Upper lobe of right lung (tissue), 1 donor: ENCODE results near the gene PNMA6F. TPM values are rescaled to one million over a fixed set of nuclear protein-coding genes. Genes with fewer than 3 reads are reported as not detected.

Experiments used
- total RNA-seq: library from RNA; stranded (reverse); fragmentation: NEBNext Ultra II Directional; extraction: Animal tissue kit (Norgen Biotek cat#: 25700); gene quantifications from one replicate; pipeline ENCODE4 v1.2.1, GENCODE V29; 2021
- donor health status: DM: no; HTN: yes; CAD: no; lungs with severe emphysema.

PNMA6F gene
- total RNA-seq, 1 donor from 2014 or later, result not detected

Other genes with a start within 250 kb of the PNMA6F start
- 0.87 TPM for gene PNMA6A, start 249.3 kb downstream of the PNMA6F start, total RNA-seq
- not detected for gene MAGEA1, start 142.5 kb downstream of the PNMA6F start, total RNA-seq
- 9.0 TPM for gene ZNF275, start 12.4 kb upstream of the PNMA6F start, total RNA-seq
- 0.14 TPM for gene PNMA6E, start 79.6 kb upstream of the PNMA6F start, total RNA-seq
- 3.4 TPM for gene ZFP92, start 89.7 kb upstream of the PNMA6F start, total RNA-seq
- gene TREX2, start 124.3 kb upstream of the PNMA6F start, total RNA-seq, result 1.2 TPM
- gene HAUS7, start 148.8 kb upstream of the PNMA6F start, total RNA-seq, result 23.0 TPM
- gene BGN, start 173.2 kb upstream of the PNMA6F start, total RNA-seq, result 205 TPM
- not detected for gene ATP2B3, start 195.9 kb upstream of the PNMA6F start, total RNA-seq